GM18507 (cell line): ENCODE results near the gene KRTAP5-11.
"Not testable (repeated sequence)": the region's sequence is repeated elsewhere in the genome, so short reads cannot be mapped to it uniquely, and the experiment has no call there.

Source experiments
- DNase-seq: peaks from one replicate; pipeline ENCODE4 v3.0.0; 2011; ENCODE audit warnings: low read depth; ENCODE audit not compliant: insufficient read length; ENCODE audit errors: extremely low spot score
- FAIRE-seq: peaks from 2 replicates; lab custom pipeline; 2011; peaks lifted over from hg19 to GRCh38; lab: Jason Lieb, UNC

Gene KRTAP5-11

DNA sequence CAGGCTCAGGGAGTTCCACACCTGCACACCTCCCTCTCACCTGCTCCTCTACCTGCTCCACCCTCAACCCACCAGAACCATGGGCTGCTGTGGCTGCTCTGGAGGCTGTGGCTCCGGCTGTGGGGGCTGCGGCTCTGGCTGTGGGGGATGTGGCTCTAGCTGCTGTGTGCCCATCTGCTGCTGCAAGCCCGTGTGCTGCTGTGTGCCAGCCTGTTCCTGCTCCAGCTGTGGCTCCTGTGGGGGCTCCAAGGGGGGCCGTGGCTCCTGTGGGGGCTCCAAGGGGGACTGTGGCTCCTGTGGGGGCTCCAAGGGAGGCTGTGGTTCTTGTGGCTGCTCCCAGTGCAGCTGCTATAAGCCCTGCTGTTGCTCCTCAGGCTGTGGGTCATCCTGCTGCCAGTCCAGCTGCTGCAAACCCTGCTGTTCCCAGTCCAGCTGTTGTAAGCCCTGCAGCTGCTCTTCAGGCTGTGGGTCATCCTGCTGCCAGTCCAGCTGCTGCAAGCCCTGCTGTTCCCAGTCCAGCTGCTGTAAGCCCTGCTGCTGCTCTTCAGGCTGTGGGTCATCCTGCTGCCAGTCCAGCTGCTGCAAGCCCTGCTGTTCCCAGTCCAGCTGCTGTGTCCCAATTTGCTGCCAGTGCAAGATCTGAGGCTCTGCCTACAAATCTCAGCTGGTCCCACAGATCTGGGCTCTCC lies 44.6 kb downstream of the KRTAP5-11 start, which contains the start of gene KRTAP5-8:
Gene KRTAP5-8 (plus strand): TSS at position 49 of the 689 bp plus-strand sequence. CDS start 31 bp downstream, at position 80.
- FAIRE-seq, DNase-seq: not testable (repeated sequence)

DNA sequence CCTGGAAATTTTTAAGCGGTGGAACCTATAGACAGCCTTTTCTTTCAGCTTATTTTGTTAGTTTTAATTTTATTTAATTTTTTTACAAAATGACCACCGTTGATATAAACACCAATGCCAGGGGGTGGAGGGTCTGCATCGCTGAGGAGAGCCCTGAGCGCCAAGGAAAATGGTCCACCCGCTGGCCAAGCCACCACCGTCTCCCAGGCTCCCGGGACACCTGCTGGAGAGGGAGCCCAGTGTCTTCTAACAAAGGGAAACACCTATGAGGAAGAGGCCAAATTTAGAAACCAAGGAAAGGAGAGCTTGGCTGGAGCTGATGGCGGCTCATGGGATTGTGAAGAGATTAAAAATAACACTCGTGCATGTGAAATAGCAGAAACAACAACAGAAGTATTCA lies 45.1 kb downstream of the KRTAP5-11 start:
- no peak for DNase-seq
- FAIRE-seq, result no peak

DNA sequence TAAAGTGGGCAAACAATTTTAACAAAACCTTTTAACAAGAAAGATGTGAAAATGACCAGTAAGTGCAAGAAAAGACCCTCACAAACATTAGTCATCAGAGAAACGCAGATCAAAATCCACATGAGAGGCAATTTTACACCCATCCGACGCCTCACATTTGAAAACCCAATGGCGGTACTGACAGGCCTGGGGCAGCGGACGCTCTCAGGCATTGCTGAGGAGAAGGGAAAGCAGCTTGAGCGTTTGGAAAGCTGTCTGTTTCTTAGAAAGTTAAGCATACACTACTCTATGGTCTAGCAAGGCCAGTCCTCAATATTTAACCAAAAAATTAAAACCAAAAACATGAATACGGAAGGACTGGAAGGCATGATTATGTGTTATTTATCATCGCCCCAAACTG lies 46.9 kb downstream of the KRTAP5-11 start:
- no peak for DNase-seq
- no peak for FAIRE-seq

DNA sequence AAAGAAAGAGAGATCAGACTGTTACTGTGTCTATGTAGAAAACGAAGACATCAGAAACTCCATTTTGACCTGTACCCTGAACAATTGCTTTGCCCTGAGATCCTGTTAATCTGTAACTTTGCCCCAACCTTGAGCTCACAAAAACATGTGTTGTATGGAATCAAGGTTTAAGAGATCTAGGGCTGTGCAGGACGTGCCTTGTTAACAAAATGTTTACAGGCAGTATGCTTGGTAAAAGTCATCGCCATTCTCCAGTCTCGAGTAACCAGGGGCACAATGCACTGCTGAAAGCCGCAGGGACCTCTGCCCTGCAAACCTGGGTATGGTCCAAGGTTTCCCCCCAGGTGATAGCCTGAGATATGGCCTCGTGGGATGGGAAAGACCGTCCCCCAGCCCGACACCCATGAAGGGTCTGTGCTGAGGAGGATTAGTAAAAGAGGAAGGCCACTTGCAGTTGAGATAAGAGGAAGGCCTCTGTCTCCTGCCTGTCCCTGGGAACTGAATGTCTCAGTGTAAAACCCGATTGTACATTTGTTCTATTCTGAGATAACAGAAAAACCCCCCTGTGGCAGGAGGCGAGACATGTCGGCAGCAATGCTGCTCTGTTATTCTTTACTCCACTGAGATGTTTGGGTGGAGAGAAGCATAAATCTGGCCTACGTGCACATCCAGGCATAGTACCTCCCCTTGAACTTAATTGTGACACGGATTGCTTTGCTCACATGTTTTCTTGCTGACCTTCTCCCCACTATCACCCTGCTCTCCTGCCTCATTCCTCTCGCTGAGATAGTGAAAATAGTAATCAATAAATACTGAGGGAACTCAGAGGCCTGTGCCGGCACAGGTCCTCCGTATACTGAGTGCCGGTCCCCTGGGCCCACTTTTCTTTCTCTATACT lies 47.7 kb downstream of the KRTAP5-11 start:
- not testable (repeated sequence) for FAIRE-seq, DNase-seq

DNA sequence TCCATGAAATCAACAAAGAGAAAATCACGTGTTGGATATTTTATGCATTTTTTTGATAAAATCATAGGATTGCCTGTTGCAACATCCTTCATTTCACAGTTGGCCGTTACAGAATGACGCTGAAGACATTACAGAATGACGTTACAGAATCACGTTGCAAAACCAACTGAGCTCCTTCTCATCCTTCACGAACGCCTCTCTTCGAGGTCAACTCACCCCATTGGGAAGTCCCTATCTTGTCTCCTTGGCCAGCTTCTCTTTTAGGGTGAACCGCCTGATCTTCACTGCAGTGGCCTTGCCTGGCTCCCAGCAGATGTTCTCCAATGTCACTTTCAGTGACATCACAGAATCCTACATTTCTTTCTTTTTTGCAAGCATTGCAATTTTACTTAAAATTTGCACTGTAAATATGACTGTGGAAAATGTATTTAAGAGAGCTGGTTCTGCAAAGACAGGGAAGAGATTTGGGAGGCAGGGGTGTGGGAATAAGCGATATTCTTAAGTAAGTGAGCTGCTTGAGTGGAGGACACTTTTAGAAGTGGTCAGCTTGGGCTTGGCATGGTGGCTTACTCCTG lies 50.6 kb downstream of the KRTAP5-11 start:
- DNase-seq (no peak), FAIRE-seq (no peak)
